HG03135 (cell line): ENCODE measurements around the gene ARFIP2.

ENCODE experiments used
- ATAC-seq: cut with Tn5 transposase; IDR thresholded peaks from one replicate; pipeline ENCODE4 v1.9.1; 2021; ENCODE audit warnings: mild to moderate bottlenecking, moderate library complexity; ENCODE audit not compliant: unreplicated experiment

ARFIP2 gene

DNA sequence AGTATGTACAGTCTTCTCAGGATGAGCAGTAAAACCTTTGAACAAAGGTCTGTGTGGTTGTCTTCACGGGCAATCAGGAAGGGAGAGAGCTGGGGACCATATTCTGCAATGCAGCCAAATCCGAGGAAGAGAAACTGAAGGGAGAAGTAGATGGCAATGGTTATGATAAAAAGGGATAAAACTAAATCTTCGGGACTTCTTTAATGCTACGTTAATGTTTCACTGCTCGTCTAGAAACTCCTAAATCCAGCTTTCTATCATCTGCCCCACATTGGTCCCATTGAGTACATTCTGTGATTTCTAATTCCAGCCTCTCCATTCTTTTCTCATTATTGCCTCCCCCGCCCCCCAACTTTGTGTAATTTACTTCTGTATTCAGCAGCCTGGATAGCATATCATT is 1.9 kb upstream of the ARFIP2 start:
- ATAC-seq, result no peak

- no peak for ATAC-seq
Observed at GRCh38 chr11:6482441-6482840, 1.3 kb upstream of the ARFIP2 start.

- ATAC-seq, result no peak
Observed at GRCh38 chr11:6481924-6482275, 769 bp upstream of the ARFIP2 start.

DNA sequence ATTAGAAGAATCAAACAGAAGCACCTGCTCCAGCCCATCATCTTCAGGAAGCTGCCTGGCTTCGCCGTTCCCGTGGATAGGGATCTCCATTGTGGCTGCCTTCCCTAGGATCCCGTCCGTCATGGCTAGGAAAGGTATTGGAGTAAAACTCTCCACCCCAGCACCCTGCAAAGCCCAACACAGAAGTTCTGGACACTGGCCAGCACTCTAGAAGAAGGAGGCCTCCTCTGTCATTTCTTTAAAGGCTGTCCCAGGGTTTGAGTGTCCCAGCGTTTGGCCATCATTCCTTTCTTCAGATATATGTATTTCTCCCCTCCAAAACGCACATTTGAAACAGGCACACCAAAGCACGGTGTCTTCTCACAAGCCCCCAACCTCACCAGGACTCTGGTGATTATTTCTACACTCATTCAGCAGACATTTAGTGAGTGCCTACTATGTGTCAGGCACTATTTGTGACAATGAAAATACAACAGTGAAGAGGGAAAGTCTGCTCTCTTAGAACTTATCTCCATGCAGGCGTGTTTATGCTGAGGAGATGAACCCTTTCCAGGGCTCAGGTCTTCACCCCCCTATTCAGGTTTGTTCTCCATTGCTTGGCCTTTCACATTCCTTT is 724 bp downstream of the ARFIP2 start:
- ATAC-seq, result no peak

GRCh38 chr11:6476571-6476970 is 4.6 kb downstream of the ARFIP2 start:
- no peak for ATAC-seq

GRCh38 chr11:6475936-6476335 is 5.2 kb downstream of the ARFIP2 start:
- no peak for ATAC-seq

GRCh38 chr11:6474806-6475500 is 6.2 kb downstream of the ARFIP2 start:
- no peak for ATAC-seq

- ATAC-seq, result no peak
Observed at GRCh38 chr11:6474413-6474792, 6.7 kb downstream of the ARFIP2 start.

- peak; percentile 56 for ATAC-seq
Observed at GRCh38 chr11:6473451-6474412, 7.4 kb downstream of the ARFIP2 start, which contains the start of gene TRIM3. Gene TRIM3 (minus strand): TSS chr11:6473941. CDS start chr11:6465695, 8,246 bp downstream.

GRCh38 chr11:6472934-6473333 is 8.2 kb downstream of the ARFIP2 start:
- ATAC-seq, result no peak

DNA sequence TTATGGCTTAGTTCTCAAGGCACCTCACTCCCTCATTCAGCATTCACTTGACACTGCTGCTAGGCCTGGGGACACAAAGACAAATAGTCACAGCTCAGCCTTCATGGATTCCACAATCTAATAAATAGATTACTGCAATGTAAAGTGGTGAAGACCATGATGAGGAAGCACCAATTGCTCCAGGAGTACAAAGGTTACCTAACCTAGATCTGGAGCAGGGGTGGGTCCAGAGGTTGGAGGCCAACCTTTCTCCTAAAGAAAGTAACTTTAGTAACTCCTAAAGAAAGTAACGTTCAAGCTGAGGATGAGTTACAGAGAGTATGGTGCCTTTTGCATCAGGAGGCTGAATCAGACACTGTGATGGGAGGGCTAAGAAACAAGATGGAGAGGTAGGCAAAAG is 11.5 kb downstream of the ARFIP2 start:
- ATAC-seq, result no peak

GRCh38 chr11:6468712-6469495 is 12.2 kb downstream of the ARFIP2 start:
- ATAC-seq, result peak; percentile 45

- ATAC-seq, result no peak
Observed at GRCh38 chr11:6459099-6459450, 22.1 kb downstream of the ARFIP2 start.

GRCh38 chr11:6458352-6459098 is 22.6 kb downstream of the ARFIP2 start:
- ATAC-seq, result no peak

GRCh38 chr11:6457581-6458320 is 23.4 kb downstream of the ARFIP2 start:
- ATAC-seq, result no peak

GRCh38 chr11:6456361-6457073 is 24.6 kb downstream of the ARFIP2 start:
- ATAC-seq, result no peak

DNA sequence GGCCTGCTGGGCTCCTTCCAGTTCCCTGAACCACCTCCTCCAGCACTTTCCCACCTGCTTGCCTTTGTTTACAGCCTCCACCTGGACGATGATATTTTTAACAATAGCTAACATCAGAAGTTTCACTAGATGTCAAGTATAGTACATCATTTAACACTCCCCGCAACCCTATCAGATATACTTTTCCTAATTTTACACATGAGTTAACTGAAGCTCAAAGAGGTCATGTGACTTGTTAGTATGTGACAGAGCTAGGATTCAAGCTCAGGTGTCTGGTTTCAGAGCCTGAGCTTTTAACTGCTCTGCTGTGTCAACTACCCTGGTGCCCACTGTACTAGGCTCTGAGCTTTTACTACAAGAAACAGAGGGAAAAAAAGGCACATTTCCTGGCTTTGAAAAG is 26.1 kb downstream of the ARFIP2 start:
- ATAC-seq, result no peak

DNA sequence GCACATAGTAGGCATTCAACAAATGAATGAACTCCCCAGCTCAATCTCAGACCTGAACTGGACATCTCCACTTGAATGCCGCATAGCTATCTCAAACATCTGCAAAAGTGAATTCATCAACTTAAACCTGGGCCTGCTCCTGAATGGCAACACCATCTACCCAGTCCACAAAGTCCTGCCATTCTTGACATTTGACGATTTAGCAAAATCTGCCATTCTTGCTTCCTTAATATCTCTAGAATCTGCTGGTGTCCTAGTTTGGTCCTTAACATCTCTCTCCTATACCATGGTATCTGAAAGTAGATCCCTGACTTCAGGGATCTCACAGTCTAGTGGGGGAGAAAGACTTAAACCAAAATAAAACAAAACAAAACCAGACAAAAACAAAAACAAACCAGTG is 28.0 kb downstream of the ARFIP2 start:
- ATAC-seq, result no peak

- ATAC-seq, result no peak
Observed at GRCh38 chr11:6452219-6452618, 28.9 kb downstream of the ARFIP2 start.
